ENCODE data around the gene SSH2.

The SSH2 gene

DNA sequence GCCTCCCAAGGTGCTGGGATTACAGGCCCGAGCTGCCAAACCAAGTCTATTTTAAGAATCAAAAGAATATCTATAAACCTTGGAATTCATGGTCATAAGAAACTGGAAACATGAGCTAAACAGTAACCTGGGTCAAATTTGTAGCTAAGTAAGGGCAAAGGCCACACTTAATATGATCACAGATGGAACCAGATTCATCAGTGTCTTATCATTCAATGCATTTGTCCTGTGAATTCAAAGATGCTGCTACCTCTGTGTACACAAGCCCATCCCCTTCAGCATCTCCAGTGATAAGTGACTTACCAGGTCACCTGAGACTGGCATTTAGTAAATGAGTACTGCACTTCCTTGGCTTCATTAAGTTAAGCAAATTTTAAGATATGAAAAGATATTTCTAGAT, 108.1 kb downstream of the SSH2 start:
- TF ChIP-seq, protein P1, sequence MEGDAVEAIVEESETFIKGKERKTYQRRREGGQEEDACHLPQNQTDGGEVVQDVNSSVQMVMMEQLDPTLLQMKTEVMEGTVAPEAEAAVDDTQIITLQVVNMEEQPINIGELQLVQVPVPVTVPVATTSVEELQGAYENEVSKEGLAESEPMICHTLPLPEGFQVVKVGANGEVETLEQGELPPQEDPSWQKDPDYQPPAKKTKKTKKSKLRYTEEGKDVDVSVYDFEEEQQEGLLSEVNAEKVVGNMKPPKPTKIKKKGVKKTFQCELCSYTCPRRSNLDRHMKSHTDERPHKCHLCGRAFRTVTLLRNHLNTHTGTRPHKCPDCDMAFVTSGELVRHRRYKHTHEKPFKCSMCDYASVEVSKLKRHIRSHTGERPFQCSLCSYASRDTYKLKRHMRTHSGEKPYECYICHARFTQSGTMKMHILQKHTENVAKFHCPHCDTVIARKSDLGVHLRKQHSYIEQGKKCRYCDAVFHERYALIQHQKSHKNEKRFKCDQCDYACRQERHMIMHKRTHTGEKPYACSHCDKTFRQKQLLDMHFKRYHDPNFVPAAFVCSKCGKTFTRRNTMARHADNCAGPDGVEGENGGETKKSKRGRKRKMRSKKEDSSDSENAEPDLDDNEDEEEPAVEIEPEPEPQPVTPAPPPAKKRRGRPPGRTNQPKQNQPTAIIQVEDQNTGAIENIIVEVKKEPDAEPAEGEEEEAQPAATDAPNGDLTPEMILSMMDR (IDR thresholded peaks at IDR 0.05; ENCODE audit: low read length, missing control alignments), result no peak
- H3K4me3 ChIP-seq (replicated peaks; ENCODE audit: low read depth, low read length), result no peak overlapping the region
- DNase-seq (ENCODE audit: low read depth), result no peak

DNA sequence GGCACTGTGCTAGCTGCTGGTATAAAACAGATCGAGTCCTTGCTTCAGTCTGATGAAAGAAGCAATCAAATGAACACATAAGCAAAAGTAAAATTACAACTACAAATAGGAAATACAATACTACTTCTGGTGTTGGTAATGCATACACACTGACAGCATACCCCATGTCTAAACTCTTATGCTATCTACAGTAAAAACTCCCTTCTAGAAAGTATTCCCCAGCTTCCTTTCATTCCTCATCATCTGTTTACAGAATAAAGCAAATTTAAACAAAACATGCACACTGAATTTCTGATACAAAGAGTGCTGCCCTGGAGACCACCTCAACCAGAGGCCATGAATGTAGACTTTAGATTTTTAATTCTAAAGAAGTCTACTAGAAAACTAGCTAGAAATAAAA, 109.6 kb downstream of the SSH2 start:
- DNase-seq (ENCODE audit: low read depth), result no peak
- TF ChIP-seq, protein P1 (IDR thresholded peaks at IDR 0.05; ENCODE audit: low read length, missing control alignments), result no peak
- H3K4me3 ChIP-seq (replicated peaks; ENCODE audit: low read depth, low read length), result no peak overlapping the region

DNA sequence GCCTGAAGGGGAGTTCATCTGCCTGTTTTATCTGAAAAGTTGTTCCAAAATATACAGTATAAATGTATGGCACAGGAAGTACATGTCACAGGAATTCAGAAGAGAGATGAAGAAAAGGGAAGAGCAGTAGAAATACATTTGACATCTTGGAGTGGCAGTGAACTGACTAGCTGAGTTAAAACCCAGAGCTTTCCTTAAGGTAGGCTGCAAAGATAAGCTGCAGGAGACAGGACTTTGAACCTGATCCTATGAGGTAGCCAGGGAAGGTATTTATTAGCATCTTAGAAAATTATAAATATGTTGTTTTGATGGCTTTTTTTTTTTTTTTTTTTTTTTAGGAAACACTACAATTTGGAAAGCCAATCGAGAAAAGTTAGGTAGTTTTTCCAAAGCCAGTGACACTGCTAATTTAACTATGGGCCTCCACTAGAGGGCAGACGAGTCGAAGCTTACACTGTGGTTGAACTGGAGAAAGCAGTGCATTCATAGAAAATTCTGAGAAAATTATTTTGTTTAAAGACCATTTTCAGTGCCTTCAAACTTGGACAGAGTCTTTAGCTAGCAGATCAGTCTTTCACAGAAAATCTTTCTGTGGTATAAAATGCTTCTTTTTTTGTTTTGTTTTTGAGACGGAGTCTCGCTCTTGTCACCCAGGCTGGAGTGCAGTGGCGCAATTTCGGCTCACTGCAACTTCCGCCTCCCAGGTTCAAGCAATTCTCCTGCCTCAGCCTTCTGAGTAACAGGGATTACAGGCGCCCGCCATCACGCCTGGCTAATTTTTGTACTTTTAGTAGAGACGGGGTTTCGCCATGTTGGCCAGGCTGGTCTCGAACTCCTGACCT, 122.3 kb downstream of the SSH2 start:
- TF ChIP-seq, protein P1 (IDR thresholded peaks at IDR 0.05; ENCODE audit: low read length, missing control alignments), result peak; percentile 77
- H3K4me3 ChIP-seq (replicated peaks; ENCODE audit: low read depth, low read length), result no peak overlapping the region
- DNase-seq (ENCODE audit: low read depth), result peak; percentile 81

DNA sequence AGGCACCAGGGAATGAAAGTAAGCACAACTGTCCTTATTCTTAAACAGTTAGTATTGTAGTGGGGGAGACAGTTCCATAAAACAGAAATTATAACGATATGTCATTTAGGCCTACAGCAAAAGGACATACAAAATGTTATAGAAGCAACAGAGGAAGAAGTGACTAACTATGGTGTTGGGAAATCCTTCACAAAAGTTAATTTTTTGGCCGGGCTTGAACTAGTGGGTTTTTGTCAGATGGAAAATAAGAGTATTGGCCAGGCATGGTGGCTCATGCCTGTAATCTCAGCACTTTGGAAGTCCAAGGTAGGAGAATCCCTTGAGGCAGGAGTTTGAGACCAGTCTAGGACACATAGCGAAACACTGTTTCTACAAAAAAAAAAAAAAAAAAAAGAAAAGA, 127.8 kb downstream of the SSH2 start:
- TF ChIP-seq, protein P1 (IDR thresholded peaks at IDR 0.05; ENCODE audit: low read length, missing control alignments), result no peak
- H3K4me3 ChIP-seq (replicated peaks; ENCODE audit: low read depth, low read length), result no peak overlapping the region
- peak; percentile 58 for DNase-seq (ENCODE audit: low read depth)

DNA sequence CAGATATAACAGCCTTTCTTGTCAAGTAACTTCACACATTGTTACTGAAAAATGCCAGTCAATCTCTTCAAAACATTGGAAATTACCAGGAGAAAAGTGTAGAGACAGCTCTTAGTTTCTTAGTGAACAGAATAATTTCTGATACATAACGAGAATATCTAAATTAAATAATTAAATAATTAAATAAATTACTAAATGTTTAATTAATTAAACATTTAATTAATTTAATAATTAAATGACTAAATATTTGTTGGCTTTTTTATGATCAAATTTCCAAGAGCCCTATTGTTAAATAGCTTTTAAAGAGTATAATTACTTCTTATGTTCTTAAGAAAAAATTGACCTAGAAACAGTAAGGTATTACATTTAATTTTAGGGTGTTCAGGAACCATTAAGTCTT, 129.6 kb downstream of the SSH2 start:
- H3K4me3 ChIP-seq (replicated peaks; ENCODE audit: low read depth, low read length), result no peak overlapping the region
- DNase-seq (ENCODE audit: low read depth), result no peak
- TF ChIP-seq, protein P1 (IDR thresholded peaks at IDR 0.05; ENCODE audit: low read length, missing control alignments), result no peak

DNA sequence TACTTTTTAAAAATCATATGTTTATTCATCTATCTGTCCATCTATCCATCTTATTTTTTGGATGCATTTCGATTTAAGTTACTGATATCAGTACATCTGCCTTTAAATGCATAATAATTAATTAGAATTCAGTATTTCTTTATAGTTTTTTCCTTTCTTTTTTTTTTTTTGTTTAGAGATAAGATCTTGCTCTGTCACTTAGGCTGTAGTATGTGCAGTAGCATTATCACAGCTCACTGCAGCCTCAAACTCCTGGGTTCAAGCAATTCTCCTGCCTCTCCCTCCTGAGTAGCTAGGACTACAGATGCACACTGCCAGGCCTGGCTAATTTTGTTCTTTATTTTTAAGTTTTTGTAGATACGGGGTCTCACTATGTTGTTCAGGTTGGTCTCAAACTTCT, 133.4 kb downstream of the SSH2 start:
- H3K4me3 ChIP-seq (replicated peaks; ENCODE audit: low read depth, low read length), result no peak overlapping the region
- TF ChIP-seq, protein P1 (IDR thresholded peaks at IDR 0.05; ENCODE audit: low read length, missing control alignments), result no peak
- no peak for DNase-seq (ENCODE audit: low read depth)

DNA sequence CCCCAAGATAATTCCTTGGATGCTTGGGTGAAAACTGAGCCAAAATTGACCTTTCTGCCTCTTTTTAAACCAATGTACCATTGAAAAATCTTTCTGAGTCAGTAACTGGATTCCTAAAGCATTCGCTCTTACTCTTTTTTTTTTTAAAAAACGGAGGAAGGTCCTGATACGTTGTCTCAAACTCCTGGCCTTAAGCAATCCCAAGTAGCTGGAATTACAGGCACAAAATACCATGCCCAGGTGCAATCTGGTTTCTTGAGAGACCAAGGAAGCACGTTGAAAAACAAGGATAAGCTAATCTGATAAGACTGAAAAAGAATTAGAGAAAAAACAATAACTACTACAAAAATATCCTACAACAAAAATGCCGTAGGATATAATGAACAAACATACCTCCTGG, 136.5 kb downstream of the SSH2 start:
- TF ChIP-seq, protein P1 (IDR thresholded peaks at IDR 0.05; ENCODE audit: low read length, missing control alignments), result no peak
- H3K4me3 ChIP-seq (replicated peaks; ENCODE audit: low read depth, low read length), result no peak overlapping the region
- no peak for DNase-seq (ENCODE audit: low read depth)

Measured in fibroblast of pulmonary artery (primary cell).